GM19035 (cell line): ENCODE measurements around the gene RPS6KA1.

ENCODE experiments used
- ATAC-seq: cut with Tn5 transposase; IDR thresholded peaks from one replicate; pipeline ENCODE4 v1.9.1; 2021; ENCODE audit not compliant: unreplicated experiment

Gene RPS6KA1

DNA sequence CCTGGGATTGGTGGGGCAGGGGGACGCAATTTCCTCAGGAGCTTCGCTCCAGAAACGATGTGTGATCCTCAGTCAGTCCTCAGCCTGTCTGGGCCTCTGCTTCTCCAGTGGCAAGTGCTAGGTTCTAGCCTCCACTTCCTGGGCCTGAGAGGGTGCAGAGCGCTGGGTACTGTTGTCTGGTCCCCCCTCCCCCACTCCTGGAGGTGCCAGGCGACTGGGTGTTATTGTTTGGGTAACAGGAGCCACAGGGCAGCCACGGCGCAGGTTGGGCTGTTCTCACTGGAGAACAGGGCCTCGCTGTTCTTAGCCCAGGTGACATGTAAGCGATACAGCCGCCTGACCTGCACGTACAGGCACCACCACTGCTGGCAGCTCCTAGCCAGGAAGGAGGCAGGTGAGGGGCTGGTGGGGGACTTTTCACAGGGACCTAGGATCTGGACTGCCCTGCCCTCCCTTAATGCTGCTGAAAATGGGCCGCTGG is 2.1 kb downstream of the RPS6KA1 start:
- ATAC-seq: no peak

GRCh38 chr1:26533951-26534509 is 4.5 kb downstream of the RPS6KA1 start:
- no peak for ATAC-seq

DNA sequence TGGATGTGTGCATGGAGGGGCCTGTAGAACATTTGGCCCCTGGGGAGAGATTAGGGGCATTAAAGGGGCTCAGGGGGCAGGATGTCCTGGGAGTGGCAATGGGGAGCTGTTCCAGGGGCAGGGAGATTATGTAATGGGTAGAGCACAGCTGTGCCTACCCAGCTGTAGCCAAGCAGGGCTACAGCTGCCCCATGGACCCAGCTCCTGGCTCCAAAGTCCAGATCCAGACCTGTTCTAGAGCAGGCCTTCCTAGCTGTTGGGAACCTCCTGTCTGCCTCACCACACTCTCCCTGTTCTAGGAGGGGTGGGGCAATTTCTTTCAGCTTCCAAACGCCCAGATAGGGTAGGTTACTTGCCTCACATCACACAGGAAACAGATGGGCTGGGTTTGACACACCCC is 5.6 kb downstream of the RPS6KA1 start:
- ATAC-seq: no peak

GRCh38 chr1:26536081-26536480 is 6.5 kb downstream of the RPS6KA1 start:
- ATAC-seq: no peak

GRCh38 chr1:26536521-26536920 is 7.0 kb downstream of the RPS6KA1 start:
- no peak for ATAC-seq

GRCh38 chr1:26537951-26538352 is 8.4 kb downstream of the RPS6KA1 start:
- no peak for ATAC-seq

DNA sequence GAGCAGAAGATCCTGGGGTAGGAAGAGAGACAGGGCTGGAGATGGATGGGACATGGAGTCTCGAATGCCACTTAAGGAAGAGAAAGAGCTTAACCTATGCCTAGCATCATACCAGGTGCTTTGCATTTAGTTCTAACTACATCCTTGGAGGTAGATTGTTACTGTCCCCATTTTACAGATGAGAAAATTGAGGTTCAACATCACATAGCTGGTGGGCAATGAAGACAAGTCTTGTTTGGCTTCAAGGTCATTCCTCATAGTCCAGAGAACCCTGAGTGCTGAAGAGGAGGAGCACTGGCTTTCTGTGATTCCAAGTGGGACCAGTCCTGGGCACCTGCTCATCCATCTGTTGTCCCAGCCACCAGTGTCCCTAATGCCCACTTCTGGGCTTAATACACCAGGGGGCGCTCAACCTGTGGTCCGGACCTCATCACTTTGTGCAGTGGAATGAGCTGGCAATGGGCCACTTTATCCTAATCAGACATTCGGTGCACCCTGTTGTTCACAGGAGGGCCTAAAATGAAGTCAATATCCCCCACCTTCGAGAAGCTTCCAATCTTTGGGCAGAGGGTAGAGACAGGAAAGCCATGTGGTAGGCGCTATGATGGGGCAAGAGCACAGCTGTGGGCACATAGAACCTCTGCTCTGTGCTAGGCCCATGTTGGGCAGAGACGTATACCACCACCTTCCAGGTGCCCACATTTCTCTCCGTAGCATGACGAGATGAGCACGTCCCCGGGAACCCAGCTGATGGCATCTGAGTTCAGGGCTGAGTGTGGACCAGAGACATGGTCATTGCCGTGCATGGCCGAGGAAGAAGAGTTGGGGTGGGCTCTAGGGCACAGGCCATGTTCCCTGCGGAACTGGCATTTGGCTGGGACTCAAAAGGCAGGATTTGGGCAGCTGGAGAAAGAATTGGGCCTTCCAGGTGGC is 9.2 kb downstream of the RPS6KA1 start:
- ATAC-seq: no peak

- no peak for ATAC-seq
These were observed 10.2 kb downstream of the RPS6KA1 start for GRCh38 chr1:26539722-26540121.

- ATAC-seq: no peak
These were observed 10.8 kb downstream of the RPS6KA1 start for GRCh38 chr1:26540351-26540750.

GRCh38 chr1:26541431-26541815 is 11.9 kb downstream of the RPS6KA1 start:
- no peak for ATAC-seq

DNA sequence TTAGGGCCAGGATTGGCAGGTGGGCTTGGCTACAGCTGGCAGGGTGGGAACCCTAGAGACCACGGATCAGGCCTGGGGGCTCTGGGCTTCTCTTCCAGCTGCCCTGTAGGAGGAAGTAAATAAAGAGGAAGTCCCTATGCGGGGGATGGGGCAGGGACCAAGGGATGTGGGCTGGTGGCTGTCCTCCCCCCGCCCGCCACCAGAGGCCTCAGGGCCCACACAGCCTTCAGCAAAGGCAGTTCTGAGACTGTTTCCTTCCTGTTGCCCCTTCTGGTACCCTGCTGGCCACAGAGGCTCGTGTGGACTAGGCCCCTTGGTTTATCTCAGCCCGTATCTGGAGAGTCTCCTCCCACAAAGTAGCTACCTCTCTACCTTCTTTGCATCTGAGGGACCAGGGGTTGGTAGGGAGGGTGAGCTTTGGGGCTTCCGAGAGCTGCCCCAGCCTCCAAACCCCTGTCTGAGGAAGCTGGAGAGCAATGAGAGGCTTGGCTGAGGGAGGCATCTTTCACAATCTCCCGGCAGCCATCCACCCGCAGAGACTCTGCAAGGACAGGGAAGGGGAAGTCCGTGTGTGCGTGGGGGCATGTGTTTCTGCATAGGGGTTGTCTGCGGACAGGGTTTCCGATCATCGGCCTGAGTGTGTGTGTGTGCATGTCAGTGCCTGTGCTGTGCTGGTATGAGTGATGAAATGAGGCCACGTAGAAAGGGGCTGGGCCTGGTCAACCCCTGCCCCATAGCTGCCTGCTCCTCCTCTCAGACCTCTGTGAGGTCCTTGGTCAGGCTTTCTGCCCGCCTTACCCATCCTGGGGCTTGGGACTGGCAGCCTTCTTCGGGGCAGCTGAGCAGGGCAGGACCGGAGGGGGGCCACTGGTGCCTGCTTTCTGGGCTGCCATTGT is 12.5 kb downstream of the RPS6KA1 start:
- ATAC-seq: peak; percentile 51

- no peak for ATAC-seq
These were observed 13.3 kb downstream of the RPS6KA1 start for GRCh38 chr1:26542771-26543451.

DNA sequence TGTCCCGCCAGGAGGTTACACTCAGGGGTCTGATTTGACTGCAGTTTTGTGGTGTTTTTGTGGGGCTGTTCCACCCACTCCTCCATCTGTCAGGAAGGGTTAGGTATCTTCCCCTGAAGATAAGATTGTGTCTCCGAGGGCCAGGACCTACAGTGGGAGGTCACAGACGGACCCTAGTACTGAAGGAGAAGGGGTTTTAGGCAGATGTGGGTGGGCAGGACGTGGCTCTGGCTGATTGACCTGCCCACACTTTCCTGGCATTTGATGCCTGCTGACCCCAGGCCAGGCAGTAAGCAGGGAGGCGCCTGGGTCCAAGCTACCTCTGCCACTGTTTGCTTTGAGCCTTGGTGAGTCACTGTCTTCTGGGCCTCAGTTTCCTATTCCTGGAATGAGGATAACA is 13.9 kb downstream of the RPS6KA1 start:
- ATAC-seq: no peak

DNA sequence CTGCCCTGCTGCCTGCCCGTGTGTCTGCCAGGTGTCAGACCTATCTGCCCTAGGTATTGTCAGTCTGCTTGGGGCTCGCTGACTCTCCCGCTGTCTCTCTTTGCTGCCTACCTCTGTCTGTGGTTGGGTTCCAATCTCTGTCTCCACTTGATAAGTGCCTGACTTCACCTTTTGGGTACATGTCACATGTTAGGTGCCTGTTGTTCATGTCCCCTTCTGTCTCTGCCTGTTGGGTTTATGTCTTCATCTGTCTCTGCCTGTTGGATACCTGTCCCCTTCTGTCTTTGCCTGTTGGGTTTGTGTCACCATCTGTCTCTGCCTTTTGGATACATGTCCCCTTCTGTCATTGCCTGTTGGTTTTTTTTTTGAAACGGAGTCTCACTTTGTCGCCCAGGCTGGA is 14.6 kb downstream of the RPS6KA1 start:
- no peak for ATAC-seq

DNA sequence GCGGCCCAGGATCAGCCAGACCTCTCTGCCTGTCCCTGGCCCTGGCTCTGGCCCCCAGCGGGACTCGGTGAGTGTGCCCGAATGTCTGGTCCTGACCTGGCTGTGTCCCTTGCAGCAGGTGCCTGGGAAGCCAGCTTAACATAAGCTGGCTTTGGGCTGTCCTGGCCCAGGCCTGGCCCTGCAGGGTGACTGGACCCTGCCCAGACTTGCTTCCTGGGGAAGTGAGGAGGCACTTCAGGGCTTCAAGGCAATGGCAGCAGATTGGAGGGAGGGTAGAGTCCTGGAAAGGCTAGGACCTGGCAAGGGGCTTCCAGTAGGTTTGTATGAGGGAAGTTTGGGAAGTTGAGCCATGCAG is 16.4 kb downstream of the RPS6KA1 start:
- ATAC-seq: no peak

DNA sequence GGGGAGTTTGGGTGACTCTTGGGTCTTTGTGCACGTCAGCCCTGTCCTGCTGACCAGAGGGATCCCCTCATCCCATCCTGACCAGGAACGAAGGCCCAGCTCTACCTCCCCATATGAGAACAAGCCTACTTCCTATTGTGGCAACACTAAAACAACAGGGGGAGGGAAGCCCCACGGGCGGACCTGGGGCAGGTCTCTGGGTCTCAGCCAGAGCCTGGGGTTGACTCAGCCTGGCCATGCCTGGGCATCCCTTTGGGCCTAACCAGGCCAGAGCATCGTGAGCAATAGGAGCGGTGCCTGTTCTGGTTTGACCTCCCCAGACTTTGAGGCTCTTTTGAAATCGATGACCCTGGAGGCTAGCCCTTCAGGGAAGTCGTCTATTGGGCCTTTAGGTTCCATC is 16.8 kb downstream of the RPS6KA1 start:
- no peak for ATAC-seq

DNA sequence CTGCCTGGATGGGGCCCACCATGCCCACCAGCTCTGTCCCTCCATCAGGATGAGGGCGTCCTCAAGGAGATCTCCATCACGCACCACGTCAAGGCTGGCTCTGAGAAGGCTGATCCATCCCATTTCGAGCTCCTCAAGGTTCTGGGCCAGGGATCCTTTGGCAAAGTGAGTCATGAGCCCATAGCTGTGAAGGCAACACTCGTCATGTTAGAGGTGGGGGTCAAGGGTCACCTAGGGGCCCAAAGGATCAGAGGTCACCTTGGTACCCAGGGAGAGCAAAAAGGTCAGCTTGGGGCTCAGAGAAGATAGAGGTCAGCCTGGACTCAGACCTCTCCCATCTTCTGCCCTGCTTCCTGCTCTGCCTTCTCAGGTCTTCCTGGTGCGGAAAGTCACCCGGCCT is 17.3 kb downstream of the RPS6KA1 start:
- no peak for ATAC-seq

DNA sequence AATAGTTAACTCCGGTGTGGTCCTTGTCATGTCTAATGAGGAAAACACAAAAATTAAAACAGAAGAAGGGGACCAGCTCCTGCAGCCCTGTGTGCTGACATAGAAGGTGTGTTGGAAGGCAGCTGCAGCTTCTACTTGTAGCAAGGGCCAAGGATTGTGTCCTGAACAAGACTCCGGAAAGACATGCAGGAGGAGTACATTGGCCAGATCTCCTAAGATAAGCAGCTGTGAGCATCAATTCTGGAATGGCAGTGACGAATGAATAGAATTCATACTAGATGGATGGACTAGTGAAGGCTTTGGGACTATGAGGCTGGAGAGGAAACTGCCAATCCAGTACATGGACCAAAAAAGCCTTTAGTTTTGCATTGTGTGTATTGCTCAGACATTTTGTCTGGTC is 19.3 kb downstream of the RPS6KA1 start:
- no peak for ATAC-seq

DNA sequence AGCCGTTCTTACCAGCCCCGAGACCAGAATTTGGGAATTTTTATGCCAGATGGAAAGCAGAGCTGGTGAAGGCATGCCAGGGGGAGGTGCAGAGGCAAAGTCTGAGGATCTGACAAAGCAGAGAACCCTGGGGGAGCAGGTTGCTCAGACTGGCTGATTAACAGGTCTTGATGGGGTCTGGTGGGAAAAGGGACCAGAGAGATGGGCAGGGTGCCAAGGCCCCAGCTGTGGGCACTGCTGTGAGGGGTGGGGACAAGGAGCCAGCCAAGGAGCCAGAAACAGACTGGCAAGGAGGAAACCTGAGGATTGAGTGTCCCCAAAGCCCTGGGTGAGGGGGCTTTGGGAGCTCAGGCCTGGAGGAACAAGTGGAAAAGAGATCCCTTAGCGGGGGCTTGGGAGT is 21.4 kb downstream of the RPS6KA1 start:
- no peak for ATAC-seq

DNA sequence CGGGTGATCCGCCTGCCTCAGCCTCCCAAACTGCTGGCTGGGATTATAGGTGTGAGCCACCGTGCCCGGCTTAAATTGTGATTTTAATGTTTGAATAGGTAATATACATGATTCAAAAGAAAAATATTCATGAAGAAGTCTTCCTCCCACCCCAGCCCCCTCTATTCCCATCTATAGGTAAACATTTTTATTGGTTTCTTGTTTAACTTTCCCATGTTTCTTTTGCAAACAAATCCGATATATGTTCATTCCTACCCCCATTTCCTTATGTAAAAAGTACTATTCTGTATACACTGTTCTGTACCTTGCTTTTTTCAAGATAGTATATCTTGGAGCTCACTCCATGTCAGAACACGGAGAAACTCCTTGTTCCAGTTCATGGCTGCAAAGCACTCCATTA is 23.2 kb downstream of the RPS6KA1 start:
- no peak for ATAC-seq
